ENCODE measurements around the gene MEF2C. TPM values are rescaled to one million over a fixed set of nuclear protein-coding genes. Genes with fewer than 3 reads are reported as not detected.

Gene MEF2C
- total and polyA plus RNA-seq, 4 donors = 2.8 to 15.9 (median 10.1) TPM

DNA sequence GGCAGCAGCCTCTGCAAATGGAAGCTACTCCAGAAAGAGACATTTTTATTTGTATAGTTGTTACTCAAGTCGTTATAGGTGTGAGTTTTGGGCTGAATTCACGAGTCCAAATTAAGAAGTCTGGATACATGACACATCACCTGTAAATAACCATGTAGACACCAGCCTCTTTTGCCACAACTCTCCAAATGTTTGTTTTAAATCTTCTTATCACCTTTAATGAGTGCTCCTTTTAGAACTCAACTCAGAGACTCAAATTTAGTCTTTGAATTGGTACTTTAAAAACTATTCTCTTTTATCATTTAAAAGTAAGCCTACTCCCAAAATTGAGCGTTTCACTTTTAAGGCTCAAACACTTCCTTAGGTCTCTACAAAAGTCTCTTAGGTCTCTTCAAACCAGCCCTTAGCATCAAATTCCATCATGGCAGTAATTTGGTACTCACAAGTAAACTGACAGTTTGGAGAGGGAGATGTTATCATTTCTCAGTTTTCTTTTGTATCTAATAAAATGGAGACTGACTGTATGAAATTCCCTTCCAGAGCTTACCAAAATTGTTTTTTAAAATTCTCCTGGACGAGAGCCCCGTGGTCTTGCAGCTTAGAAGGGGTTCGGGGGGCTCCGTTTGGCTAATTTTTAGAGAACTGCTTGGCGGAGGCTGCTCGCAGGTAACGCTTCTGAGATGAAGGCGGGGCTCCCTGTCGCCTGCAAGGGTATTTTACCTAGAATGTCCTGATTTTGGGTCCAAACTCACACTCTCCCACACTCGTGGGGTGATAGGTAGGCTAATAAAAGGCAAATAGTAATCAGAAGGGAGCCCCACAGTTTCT lies 194.6 kb downstream of the MEF2C start:
- H3K9me3 ChIP-seq (ENCODE audit: control insufficient read depth in 4 of 4, low read length in 3 of 4) = no peaks in the 10 kb centered on the region
- H3K36me3 ChIP-seq (ENCODE audit: control insufficient read depth in 4 of 4, insufficient read depth in 3 of 4, low read depth in 1 of 4, low read length in 3 of 4) = no peaks in the 10 kb centered on the region
- H3K9ac ChIP-seq (ENCODE audit: low read depth in 1 of 2, low read length in 2 of 2) = no peak overlapping the region
- peaks cover 0 to 57% (median 35%) of the 10 kb centered on the region in 4 donors for H3K27me3 ChIP-seq (ENCODE audit: control insufficient read depth in 4 of 4, insufficient read depth in 4 of 4, low read length in 3 of 4)
- TF ChIP-seq, protein P1, sequence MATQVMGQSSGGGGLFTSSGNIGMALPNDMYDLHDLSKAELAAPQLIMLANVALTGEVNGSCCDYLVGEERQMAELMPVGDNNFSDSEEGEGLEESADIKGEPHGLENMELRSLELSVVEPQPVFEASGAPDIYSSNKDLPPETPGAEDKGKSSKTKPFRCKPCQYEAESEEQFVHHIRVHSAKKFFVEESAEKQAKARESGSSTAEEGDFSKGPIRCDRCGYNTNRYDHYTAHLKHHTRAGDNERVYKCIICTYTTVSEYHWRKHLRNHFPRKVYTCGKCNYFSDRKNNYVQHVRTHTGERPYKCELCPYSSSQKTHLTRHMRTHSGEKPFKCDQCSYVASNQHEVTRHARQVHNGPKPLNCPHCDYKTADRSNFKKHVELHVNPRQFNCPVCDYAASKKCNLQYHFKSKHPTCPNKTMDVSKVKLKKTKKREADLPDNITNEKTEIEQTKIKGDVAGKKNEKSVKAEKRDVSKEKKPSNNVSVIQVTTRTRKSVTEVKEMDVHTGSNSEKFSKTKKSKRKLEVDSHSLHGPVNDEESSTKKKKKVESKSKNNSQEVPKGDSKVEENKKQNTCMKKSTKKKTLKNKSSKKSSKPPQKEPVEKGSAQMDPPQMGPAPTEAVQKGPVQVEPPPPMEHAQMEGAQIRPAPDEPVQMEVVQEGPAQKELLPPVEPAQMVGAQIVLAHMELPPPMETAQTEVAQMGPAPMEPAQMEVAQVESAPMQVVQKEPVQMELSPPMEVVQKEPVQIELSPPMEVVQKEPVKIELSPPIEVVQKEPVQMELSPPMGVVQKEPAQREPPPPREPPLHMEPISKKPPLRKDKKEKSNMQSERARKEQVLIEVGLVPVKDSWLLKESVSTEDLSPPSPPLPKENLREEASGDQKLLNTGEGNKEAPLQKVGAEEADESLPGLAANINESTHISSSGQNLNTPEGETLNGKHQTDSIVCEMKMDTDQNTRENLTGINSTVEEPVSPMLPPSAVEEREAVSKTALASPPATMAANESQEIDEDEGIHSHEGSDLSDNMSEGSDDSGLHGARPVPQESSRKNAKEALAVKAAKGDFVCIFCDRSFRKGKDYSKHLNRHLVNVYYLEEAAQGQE (IDR thresholded peaks at IDR 0.05) = no peak
- TF ChIP-seq EGR1 (IDR thresholded peaks at IDR 0.05; ENCODE audit: low read depth in 2 of 2) (no peak), TAF1 (conservative IDR thresholded peaks at IDR 0.05) (no peak)
- H3K27ac ChIP-seq (ENCODE audit: low read depth in 1 of 2, low read length in 2 of 2) = no peak overlapping the region
- 10% methylated on average over 13 of the region's 13 CpGs for WGBS
- H3K4me3 ChIP-seq (ENCODE audit: low read depth in 1 of 3, low read length in 3 of 3) = no peak overlapping the region
- no peak for DNase-seq (ENCODE audit: low spot score)
- H3K4me1 ChIP-seq (ENCODE audit: control insufficient read depth in 4 of 4, insufficient read depth in 4 of 4, low read length in 3 of 4) = peaks cover 8 to 31% (median 12%) of the 10 kb centered on the region in 4 donors

DNA sequence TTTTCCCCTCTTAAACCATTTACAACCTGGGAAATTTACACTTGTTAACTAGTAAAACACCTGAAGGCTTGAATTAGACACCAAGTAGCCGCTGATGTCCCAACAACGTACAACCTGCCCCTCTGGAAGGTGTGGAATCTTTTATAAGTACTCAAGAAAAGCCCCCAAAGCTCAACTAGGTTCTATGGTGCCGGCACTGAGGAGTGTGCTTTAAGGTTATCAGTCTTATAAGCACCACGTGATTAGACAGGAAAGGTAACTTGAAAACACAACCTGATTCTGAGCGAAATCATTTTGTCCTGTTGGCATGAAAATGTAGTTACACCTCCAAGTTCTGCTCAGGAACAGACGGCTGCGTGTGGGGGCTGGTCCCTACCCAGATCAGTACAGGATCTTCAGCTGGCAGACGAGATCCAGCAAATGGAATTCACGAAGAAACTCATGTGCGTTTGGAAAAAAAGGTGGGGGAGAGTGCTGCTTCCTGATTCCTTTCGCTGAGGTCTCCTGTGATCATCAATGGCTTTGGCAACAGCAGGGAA lies 195.5 kb downstream of the MEF2C start:
- H3K27me3 ChIP-seq (ENCODE audit: control insufficient read depth in 4 of 4, insufficient read depth in 4 of 4, low read length in 3 of 4) = peaks cover 0 to 59% (median 32%) of the 10 kb centered on the region in 4 donors
- H3K9me3 ChIP-seq (ENCODE audit: control insufficient read depth in 4 of 4, low read length in 3 of 4) = no peaks in the 10 kb centered on the region
- 5% methylated on average over 11 of the region's 11 CpGs for WGBS
- H3K27ac ChIP-seq (ENCODE audit: low read depth in 1 of 2, low read length in 2 of 2) = no peak overlapping the region
- H3K4me1 ChIP-seq (ENCODE audit: control insufficient read depth in 4 of 4, insufficient read depth in 4 of 4, low read length in 3 of 4) = peaks cover 7 to 28% (median 10%) of the 10 kb centered on the region in 4 donors
- DNase-seq (ENCODE audit: low spot score) = no peak
- no peak overlapping the region for H3K4me3 ChIP-seq (ENCODE audit: low read depth in 1 of 3, low read length in 3 of 3)
- TF ChIP-seq RXRA (IDR thresholded peaks at IDR 0.05) = no peak
- TF ChIP-seq YY1 (IDR thresholded peaks at IDR 0.05) = no peak
- TF ChIP-seq NR2F2 (IDR thresholded peaks at IDR 0.05) = no peak
- TF ChIP-seq RAD21 (IDR thresholded peaks at IDR 0.05) = no peak
- TF ChIP-seq, protein P1 (IDR thresholded peaks at IDR 0.05) = no peak
- no peak overlapping the region for H3K9ac ChIP-seq (ENCODE audit: low read depth in 1 of 2, low read length in 2 of 2)
- H3K36me3 ChIP-seq (ENCODE audit: control insufficient read depth in 4 of 4, insufficient read depth in 3 of 4, low read depth in 1 of 4, low read length in 3 of 4) = no peaks in the 10 kb centered on the region

DNA sequence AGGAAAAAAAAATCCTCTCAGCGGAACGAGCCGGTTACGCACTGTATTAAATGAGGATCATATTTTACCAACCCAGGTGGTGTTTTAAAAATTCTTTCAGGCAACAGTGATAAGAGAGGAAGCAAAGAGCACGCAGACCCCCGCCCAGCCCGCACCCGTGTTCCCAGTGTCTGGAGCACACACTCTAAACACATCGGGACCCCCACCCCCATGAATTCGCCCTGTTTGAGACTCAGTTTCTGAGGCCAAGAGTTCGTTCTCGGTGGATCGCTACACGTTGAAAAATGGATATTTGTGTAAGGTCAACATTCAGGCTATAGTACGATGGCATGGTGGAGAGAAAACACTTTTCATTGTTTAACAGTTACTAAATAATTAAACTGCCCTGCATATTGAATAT lies 196.3 kb downstream of the MEF2C start:
- H3K36me3 ChIP-seq (ENCODE audit: control insufficient read depth in 4 of 4, insufficient read depth in 3 of 4, low read depth in 1 of 4, low read length in 3 of 4) = no peaks in the 10 kb centered on the region
- no peak overlapping the region for H3K4me3 ChIP-seq (ENCODE audit: low read depth in 1 of 3, low read length in 3 of 3)
- 12% methylated on average over 15 of the region's 15 CpGs for WGBS
- H3K9ac ChIP-seq (ENCODE audit: low read depth in 1 of 2, low read length in 2 of 2) = no peak overlapping the region
- H3K27ac ChIP-seq (ENCODE audit: low read depth in 1 of 2, low read length in 2 of 2) = no peak overlapping the region
- no peak for DNase-seq (ENCODE audit: low spot score)
- H3K27me3 ChIP-seq (ENCODE audit: control insufficient read depth in 4 of 4, insufficient read depth in 4 of 4, low read length in 3 of 4) = peaks cover 0 to 54% (median 29%) of the 10 kb centered on the region in 4 donors
- H3K4me1 ChIP-seq (ENCODE audit: control insufficient read depth in 4 of 4, insufficient read depth in 4 of 4, low read length in 3 of 4) = peaks cover 3 to 21% (median 7%) of the 10 kb centered on the region in 4 donors
- TF ChIP-seq HNF4G (IDR thresholded peaks at IDR 0.05) = no peak
- TF ChIP-seq HNF4A (conservative IDR thresholded peaks at IDR 0.05) = no peak
- TF ChIP-seq FOXA1 (IDR thresholded peaks at IDR 0.05) = no peak
- TF ChIP-seq, protein P2, sequence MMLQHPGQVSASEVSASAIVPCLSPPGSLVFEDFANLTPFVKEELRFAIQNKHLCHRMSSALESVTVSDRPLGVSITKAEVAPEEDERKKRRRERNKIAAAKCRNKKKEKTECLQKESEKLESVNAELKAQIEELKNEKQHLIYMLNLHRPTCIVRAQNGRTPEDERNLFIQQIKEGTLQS (IDR thresholded peaks at IDR 0.05) = no peak
- TF ChIP-seq SP1 (IDR thresholded peaks at IDR 0.05) = no peak
- no peak for TF ChIP-seq YY1 (IDR thresholded peaks at IDR 0.05)
- no peak for TF ChIP-seq JUND (IDR thresholded peaks at IDR 0.05)
- TF ChIP-seq, protein P3, sequence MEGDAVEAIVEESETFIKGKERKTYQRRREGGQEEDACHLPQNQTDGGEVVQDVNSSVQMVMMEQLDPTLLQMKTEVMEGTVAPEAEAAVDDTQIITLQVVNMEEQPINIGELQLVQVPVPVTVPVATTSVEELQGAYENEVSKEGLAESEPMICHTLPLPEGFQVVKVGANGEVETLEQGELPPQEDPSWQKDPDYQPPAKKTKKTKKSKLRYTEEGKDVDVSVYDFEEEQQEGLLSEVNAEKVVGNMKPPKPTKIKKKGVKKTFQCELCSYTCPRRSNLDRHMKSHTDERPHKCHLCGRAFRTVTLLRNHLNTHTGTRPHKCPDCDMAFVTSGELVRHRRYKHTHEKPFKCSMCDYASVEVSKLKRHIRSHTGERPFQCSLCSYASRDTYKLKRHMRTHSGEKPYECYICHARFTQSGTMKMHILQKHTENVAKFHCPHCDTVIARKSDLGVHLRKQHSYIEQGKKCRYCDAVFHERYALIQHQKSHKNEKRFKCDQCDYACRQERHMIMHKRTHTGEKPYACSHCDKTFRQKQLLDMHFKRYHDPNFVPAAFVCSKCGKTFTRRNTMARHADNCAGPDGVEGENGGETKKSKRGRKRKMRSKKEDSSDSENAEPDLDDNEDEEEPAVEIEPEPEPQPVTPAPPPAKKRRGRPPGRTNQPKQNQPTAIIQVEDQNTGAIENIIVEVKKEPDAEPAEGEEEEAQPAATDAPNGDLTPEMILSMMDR (IDR thresholded peaks at IDR 0.05; ENCODE audit: low read depth, low read length, missing input control) = no peak
- no peak for TF ChIP-seq RAD21 (IDR thresholded peaks at IDR 0.05)
- TF ChIP-seq TAF1 (conservative IDR thresholded peaks at IDR 0.05) = no peak
- TF ChIP-seq, protein P4, sequence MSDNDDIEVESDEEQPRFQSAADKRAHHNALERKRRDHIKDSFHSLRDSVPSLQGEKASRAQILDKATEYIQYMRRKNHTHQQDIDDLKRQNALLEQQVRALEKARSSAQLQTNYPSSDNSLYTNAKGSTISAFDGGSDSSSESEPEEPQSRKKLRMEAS (IDR thresholded peaks at IDR 0.05) = no peak
- TF ChIP-seq GABPA (IDR thresholded peaks at IDR 0.05 in 1 of 2, conservative IDR thresholded peaks at IDR 0.05 in 1 of 2) = no peak
- H3K9me3 ChIP-seq (ENCODE audit: control insufficient read depth in 4 of 4, low read length in 3 of 4) = no peaks in the 10 kb centered on the region
